BJ (cell line): ENCODE results near the gene AKT2. TPM values are rescaled to one million over a fixed set of nuclear protein-coding genes. Genes with fewer than 3 reads are reported as not detected.

Source experiments
- CTCF ChIA-PET: fragments of 350-600 bp; formaldehyde crosslinking; extraction: SDS; loops from one replicate; lab custom pipeline; 2021; ENCODE audit warnings: antibody characterized with exemption, inconsistent platforms; lab: Yijun Ruan, JAX
- POLR2A ChIA-PET: fragments of 300-600 bp; sonication (Branson Sonifier 250); formaldehyde crosslinking; extraction: SDS; loops from one replicate; lab custom pipeline; 2021; ENCODE audit warnings: antibody characterized with exemption; lab: Charles Lee
- DNase-seq: peaks from one replicate; pipeline ENCODE4 v3.0.0-alpha.2; 2011; ENCODE audit warnings: low read depth
- H3K27me3 ChIP-seq: 2 replicates; pipeline ENCODE4 v1.6.0; 2011; ENCODE audit warnings: low read length; ENCODE audit not compliant: control insufficient read depth, insufficient read depth
- H3K36me3 ChIP-seq: 2 replicates; pipeline ENCODE4 v1.5.1; 2011; ENCODE audit warnings: low read length; ENCODE audit not compliant: control insufficient read depth, insufficient read depth
- H3K4me3 ChIP-seq: 2 replicates; pipeline ENCODE4 v1.5.1; 2011; ENCODE audit warnings: low read depth, mild to moderate bottlenecking, control low read depth, low read length
- polyA plus RNA-seq: library from polyadenylated mRNA; depleted of rRNA; stranded (reverse); fragments of >200 nt; gene quantifications from 2 replicates; pipeline ENCODE4 v1.2.3, GENCODE V29; 2011
- TF ChIP-seq, protein P1 (sequence below): IDR thresholded peaks from 2 replicates; pipeline ENCODE4 v1.5.1; 2011; ENCODE audit warnings: low read depth, mild to moderate bottlenecking, control low read depth, inconsistent platforms, low read length, moderate library complexity; ENCODE audit not compliant: insufficient read depth

The AKT2 gene
- polyA plus RNA-seq, 1 experiment, result 162 TPM

DNA sequence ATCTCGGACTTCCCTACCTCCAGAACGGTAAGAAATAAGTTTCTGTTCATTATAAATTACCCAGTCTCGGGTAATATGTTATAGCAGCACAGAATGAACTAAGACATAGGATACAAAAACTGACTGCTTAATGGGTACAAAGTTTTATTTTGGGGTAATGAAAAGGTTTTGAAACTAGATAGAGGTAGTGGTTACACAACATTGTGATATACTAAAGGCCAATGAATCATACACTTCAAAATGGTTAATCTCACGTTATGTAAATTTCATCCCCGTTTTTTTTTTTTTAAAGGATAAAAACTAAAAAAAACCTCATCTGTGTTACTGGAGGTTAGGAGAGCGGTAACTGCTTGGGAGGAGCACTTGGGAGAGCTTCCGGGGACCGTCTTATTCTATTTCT lies 23.5 kb downstream of the AKT2 start:
- ChIA-PET CTCF (no interaction called here), POLR2A (no interaction called here)
- Histone ChIP-seq H3K27me3 (no peaks in the 10 kb centered on the region), H3K4me3 (no peak overlapping the region), H3K36me3 (peaks cover 22% of the 10 kb centered on the region)
- no peak for DNase-seq
- TF ChIP-seq, protein P1, sequence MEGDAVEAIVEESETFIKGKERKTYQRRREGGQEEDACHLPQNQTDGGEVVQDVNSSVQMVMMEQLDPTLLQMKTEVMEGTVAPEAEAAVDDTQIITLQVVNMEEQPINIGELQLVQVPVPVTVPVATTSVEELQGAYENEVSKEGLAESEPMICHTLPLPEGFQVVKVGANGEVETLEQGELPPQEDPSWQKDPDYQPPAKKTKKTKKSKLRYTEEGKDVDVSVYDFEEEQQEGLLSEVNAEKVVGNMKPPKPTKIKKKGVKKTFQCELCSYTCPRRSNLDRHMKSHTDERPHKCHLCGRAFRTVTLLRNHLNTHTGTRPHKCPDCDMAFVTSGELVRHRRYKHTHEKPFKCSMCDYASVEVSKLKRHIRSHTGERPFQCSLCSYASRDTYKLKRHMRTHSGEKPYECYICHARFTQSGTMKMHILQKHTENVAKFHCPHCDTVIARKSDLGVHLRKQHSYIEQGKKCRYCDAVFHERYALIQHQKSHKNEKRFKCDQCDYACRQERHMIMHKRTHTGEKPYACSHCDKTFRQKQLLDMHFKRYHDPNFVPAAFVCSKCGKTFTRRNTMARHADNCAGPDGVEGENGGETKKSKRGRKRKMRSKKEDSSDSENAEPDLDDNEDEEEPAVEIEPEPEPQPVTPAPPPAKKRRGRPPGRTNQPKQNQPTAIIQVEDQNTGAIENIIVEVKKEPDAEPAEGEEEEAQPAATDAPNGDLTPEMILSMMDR, result no peak

DNA sequence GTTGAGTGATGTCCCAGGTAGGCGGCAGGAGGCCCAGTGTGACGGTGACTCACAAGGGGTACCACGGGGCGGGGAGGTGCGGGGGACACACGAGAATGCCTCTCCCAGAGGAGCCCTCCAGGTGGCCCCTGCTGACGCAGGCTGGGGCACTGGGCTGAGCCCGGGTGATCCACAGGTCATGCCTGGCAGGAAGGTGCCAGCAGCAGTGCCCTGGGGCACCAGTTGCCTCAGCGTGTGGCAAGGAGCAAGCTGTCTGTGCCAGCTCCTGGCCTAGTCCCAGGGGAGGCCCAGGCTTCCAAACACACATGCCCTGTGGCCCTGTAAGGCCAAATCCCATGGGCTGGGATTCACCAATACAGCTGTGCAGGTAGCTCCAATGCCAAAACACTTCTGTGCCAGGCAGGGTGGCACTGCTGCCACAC lies 28.0 kb downstream of the AKT2 start:
- DNase-seq, result no peak
- no peak overlapping the region for H3K4me3 ChIP-seq
- ChIA-PET CTCF (interaction anchor here (0.7 kb wide), 1 partner anchor 206 kb away, joined by 3 read pairs; no protein-coding TSS in a partner anchor), POLR2A (no interaction called here)
- TF ChIP-seq, protein P1, result no peak
- no peaks in the 10 kb centered on the region for H3K27me3 ChIP-seq
- H3K36me3 ChIP-seq, result peaks cover 18% of the 10 kb centered on the region

DNA sequence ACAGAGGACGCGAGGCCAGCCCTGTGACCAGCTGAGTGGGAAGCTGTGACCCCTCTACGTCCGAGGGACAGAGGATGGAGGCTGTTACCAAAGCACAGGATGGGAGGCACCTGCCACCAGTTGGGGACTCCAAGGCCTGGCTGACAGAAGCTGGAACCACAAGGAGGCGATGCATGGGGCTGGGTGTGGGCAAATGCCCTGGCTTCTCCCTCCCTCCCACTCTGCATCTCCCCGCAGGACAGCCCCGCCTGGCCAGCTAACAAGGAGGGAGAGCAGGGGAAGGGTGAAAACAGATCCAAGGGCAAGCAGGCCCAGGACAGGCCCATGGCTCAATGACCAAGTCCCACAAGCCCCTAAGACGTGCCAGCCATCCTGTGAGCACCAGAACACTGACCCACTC lies 28.6 kb downstream of the AKT2 start:
- TF ChIP-seq, protein P1, result no peak
- ChIA-PET POLR2A (no interaction called here), CTCF (no interaction called here)
- Histone ChIP-seq H3K4me3 (no peak overlapping the region), H3K36me3 (peaks cover 21% of the 10 kb centered on the region), H3K27me3 (no peaks in the 10 kb centered on the region)
- DNase-seq, result no peak

DNA sequence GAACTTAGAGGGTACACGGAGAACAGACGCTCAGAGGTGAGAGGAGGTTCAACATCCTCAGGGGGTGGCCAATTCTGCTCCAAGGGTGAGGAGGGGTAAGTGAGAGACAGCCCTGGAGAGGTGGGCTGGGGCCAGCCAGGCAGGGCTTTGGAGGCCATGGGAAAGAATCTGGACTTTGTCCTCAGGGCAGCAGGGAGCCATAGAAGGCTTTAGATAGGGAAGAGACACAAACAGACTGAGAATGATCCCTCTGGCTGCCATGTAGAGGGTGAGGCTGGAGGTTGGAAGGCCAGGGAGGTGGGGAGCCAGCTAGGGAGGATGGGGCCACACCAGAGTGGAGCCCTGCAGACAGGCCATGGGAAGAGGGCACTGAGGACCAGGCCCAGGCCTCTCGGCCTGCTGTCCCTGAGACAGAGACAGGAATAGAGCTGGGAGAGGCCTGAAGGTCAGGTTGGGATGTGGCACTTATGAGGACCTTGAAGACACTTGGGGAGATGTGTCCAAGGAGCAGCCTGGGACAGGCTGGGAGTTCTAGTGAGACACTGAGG lies 29.5 kb downstream of the AKT2 start:
- ChIA-PET CTCF (interaction anchor here (0.6 to 1.2 kb wide), 2 partner anchors 12 to 113 kb away, joined by 3 to 5 read pairs; no protein-coding TSS in a partner anchor), POLR2A (no interaction called here)
- no peaks in the 10 kb centered on the region for H3K27me3 ChIP-seq
- TF ChIP-seq, protein P1, result no peak
- peaks cover 21% of the 10 kb centered on the region for H3K36me3 ChIP-seq
- H3K4me3 ChIP-seq, result no peak overlapping the region
- DNase-seq, result no peak

DNA sequence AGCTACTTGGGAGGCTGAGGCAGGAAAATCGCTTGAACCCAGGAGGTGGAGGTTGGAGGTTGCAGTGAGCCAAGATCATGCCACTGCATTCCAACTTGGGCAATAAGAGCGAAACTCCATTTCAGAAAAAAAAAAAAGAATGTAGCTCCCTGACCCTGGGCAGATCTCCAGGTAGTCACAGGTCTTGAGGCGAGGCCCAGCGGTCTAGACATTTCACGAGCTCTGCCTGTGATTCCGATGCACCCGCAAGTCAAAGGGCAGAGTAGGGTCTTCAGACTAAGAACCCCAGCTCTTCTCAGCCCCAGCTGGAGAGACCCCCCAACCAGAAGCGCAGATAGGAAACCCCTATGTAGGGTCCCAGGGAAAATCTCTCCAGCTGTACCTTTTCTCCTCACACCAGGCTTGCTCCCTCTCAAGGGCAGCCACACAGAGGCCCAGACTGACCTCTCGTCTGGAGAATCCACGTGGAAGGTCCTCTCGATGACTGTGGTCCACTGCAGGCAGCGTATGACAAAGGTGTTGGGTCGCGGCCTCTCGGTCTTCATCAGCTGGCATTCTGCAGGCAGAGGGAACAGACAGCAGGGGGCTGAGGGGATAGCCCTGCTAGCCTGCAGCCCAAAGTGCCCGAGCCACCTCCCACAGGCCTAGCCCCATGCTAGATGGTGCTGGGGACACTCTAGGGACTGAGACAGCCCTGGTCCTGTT lies 30.3 kb downstream of the AKT2 start:
- ChIA-PET CTCF (interaction anchor here (1.2 kb wide), 1 partner anchor 11 kb away, joined by 5 read pairs; no protein-coding TSS in a partner anchor), POLR2A (no interaction called here)
- no peak for DNase-seq
- Histone ChIP-seq H3K36me3 (peaks cover 22% of the 10 kb centered on the region), H3K27me3 (no peaks in the 10 kb centered on the region), H3K4me3 (no peak overlapping the region)
- TF ChIP-seq, protein P1, result no peak
